GM12874 (cell line): ENCODE data around the gene CRISP3.

Experiments
- CTCF ChIP-seq: IDR thresholded peaks from 2 replicates; pipeline ENCODE4 v1.5.1; 2011; ENCODE audit warnings: low read depth, mild to moderate bottlenecking, control low read depth, low read length, moderate library complexity; ENCODE audit not compliant: insufficient read depth

Gene CRISP3

DNA sequence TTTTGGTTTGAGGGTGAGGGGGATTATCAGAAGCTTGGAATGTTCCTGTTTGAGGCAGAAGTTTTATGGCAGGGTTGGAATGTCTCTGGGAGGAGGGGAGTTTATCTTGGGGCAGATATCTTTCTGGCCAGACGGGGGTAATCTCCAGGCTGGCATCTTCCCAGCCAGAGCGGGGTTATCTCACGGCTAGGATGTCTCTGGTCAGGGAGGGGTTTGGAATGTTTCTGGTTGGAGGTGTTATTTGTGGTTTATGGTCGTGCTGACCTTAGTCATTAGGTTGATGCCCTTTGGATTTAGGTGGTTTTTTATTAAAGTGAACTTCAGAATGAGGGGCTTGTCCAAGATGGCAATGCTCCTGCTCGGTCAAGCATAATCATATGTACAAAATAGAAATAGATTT lies 28.1 kb upstream of the CRISP3 start:
- no peak for TF ChIP-seq CTCF

DNA sequence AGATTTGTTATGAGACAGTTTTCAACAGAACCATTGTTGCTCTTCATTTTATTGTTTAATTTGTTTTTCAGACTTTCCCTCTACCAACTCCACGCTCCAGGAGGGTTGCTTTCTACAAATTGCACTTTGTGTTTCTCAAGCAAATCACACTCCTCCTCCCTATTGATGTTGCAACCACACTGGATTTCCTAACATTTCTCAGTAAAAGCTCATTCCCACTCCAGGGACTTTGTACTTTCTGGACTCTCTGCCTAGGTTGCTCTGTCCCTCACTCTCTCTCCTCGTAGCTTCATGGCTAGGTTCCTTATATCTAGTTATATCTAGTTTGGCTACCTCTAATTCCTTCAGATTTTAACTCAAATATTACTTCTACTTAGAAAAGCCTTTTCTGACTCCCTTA lies 22.6 kb upstream of the CRISP3 start:
- TF ChIP-seq CTCF: no peak

GRCh38 chr6:49764571-49765236 lies 20.5 kb upstream of the CRISP3 start:
- TF ChIP-seq CTCF: no peak

DNA sequence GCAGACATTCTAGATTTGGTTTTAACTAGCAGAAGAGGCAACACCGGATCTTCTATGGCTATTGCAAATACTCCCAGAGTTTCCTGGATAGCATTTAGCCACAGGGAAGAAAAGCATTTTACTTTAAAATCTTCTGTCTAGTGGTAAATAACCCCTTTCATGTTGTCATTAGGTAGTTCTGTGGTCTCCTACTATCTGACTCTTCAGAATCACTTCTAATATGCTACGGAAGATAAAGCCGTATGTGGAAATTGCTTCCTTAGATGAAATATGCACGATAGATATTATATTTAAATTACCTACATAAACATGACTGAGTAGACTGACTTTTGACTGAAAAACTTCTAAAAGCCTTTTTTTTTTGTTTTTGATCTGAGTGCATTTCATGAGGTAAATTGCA lies 759 bp downstream of the CRISP3 start:
- TF ChIP-seq CTCF: no peak

DNA sequence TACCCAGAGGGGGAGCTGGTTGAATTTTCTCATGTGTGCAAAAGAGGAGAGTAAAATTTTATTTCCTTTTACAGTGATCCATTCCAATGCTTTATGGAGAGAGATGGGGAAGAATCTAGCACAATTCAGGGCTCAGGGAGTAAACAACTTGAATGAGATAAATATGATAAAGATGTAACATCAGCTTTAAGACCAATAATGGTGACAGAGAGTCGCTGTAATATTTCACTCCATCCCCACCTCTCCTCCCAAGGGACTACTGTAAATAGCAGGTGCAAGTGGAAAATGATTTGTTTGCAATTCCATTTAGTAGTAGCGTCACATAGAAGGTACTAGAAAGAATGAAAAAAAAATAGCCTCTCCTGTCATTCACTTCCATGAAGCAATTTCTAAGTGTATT lies 4.8 kb downstream of the CRISP3 start:
- no peak for TF ChIP-seq CTCF

- no peak for TF ChIP-seq CTCF
These were observed 8.1 kb downstream of the CRISP3 start for GRCh38 chr6:49736017-49736508.

DNA sequence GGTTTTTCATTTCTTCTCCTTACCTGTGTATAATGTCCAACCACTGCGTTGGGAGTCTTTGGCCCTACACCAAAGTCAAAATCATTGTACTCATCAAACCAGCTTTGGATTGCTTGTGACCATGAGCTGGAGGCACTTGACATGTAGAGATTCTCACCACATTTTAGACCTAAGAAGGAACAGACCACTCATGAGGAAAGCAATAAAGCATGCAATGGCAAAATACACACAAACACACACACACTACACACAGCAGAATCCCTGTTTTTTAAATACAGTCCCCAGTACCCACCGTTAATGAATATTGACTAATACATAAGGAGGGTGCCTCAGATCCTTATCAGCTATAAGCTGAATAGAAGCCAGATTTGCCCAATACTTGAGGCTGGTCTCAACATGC lies 10.5 kb downstream of the CRISP3 start:
- TF ChIP-seq CTCF: no peak
